Cardiac muscle cell (in vitro differentiated cells and primary cell): ENCODE results near the gene CYTH4. TPM values are rescaled to one million over a fixed set of nuclear protein-coding genes. Genes with fewer than 3 reads are reported as not detected.

Experiments
- DNase-seq, 2 donors: peaks; one replicate each; pipeline versions ENCODE4 v3.0.0 to v3.0.0-alpha.2; 2010 to 2017; ENCODE audit warnings: low read depth in 1 of 2, low spot score in 1 of 2
- H3K27ac ChIP-seq: fragments of 200-600 bp; sonication (generic); 2 replicates; pipeline ENCODE4 v1.5.1; 2016
- H3K27me3 ChIP-seq: fragments of 200-600 bp; sonication (generic); 2 replicates; pipeline ENCODE4 v1.6.0; 2016; ENCODE audit warnings: control low read depth
- H3K36me3 ChIP-seq: fragments of 200-600 bp; sonication (generic); 2 replicates; pipeline ENCODE4 v1.5.1; 2016; ENCODE audit warnings: control low read depth
- H3K4me1 ChIP-seq: fragments of 200-600 bp; sonication (generic); 2 replicates; pipeline ENCODE4 v1.8.1; 2017; ENCODE audit warnings: low read depth, mild to moderate bottlenecking, mixed run types
- H3K4me3 ChIP-seq: fragments of 200-600 bp; sonication (generic); 2 replicates; pipeline ENCODE4 v1.5.1; 2016; ENCODE audit warnings: mild to moderate bottlenecking
- H3K9me3 ChIP-seq: fragments of 200-600 bp; sonication (generic); 2 replicates; pipeline ENCODE4 v1.5.1; 2017; ENCODE audit warnings: low read depth, mild to moderate bottlenecking, control low read depth
- CTCF ChIP-seq: IDR thresholded peaks from 2 replicates; pipeline ENCODE4 v1.5.1; 2012; ENCODE audit warnings: low read depth, mild to moderate bottlenecking, low read length
- polyA plus RNA-seq: library from polyadenylated mRNA; unstranded; fragments of >200 nt; fragmentation: Nextera tagmentation; extraction: Ambion mirVana; gene quantifications from 2 replicates; pipeline ENCODE4 v1.2.1, GENCODE V29; 2016
- total RNA-seq: library from RNA; depleted of rRNA; stranded (reverse); fragments of >200 nt; gene quantifications from 2 replicates; pipeline ENCODE4 v1.2.3, GENCODE V29; 2016

The CYTH4 gene
- total and polyA plus RNA-seq, 2 experiments from 2014 or later: not detected

- no peaks in the 10 kb centered on the region for H3K27me3 ChIP-seq
- DNase-seq: peak in 1 of 2 donors; percentile 39
- TF ChIP-seq CTCF: no peak
Observed at GRCh38 chr22:37284805-37285355, 2.6 kb downstream of the CYTH4 start.

GRCh38 chr22:37285937-37286336 lies 3.6 kb downstream of the CYTH4 start:
- no peaks in the 10 kb centered on the region for H3K9me3 ChIP-seq
- no peak for DNase-seq
- H3K36me3 ChIP-seq: no peaks in the 10 kb centered on the region
- H3K27ac ChIP-seq: no peak overlapping the region
- peaks cover 14% of the 10 kb centered on the region for H3K4me1 ChIP-seq
- H3K27me3 ChIP-seq: no peaks in the 10 kb centered on the region
- no peak overlapping the region for H3K4me3 ChIP-seq
- TF ChIP-seq CTCF: no peak

More at GRCh38 chr22:37284805-37285355, 2.6 kb downstream of the CYTH4 start:
- Histone ChIP-seq H3K36me3 (no peaks in the 10 kb centered on the region), H3K4me3 (no peak overlapping the region), H3K4me1 (peaks cover 14% of the 10 kb centered on the region), H3K9me3 (no peaks in the 10 kb centered on the region), H3K27ac (peak overlapping the region; percentile 34)

GRCh38 chr22:37287550-37287951 lies 5.2 kb downstream of the CYTH4 start:
- H3K27me3 ChIP-seq: no peaks in the 10 kb centered on the region
- peaks cover 14% of the 10 kb centered on the region for H3K4me1 ChIP-seq
- H3K4me3 ChIP-seq: no peak overlapping the region
- H3K27ac ChIP-seq: no peak overlapping the region
- TF ChIP-seq CTCF: no peak
- H3K36me3 ChIP-seq: no peaks in the 10 kb centered on the region
- DNase-seq: no peak
- no peaks in the 10 kb centered on the region for H3K9me3 ChIP-seq

- DNase-seq: no peak
- peaks cover 14% of the 10 kb centered on the region for H3K4me1 ChIP-seq
- H3K9me3 ChIP-seq: no peaks in the 10 kb centered on the region
- H3K27me3 ChIP-seq: no peaks in the 10 kb centered on the region
- H3K27ac ChIP-seq: no peak overlapping the region
- no peak for TF ChIP-seq CTCF
- H3K4me3 ChIP-seq: no peak overlapping the region
- H3K36me3 ChIP-seq: no peaks in the 10 kb centered on the region
Observed at GRCh38 chr22:37288521-37288920, 6.2 kb downstream of the CYTH4 start.

- no peaks in the 10 kb centered on the region for H3K36me3 ChIP-seq
- H3K4me1 ChIP-seq: peaks cover 7% of the 10 kb centered on the region
- H3K27me3 ChIP-seq: no peaks in the 10 kb centered on the region
- no peak overlapping the region for H3K4me3 ChIP-seq
- H3K9me3 ChIP-seq: no peaks in the 10 kb centered on the region
- no peak overlapping the region for H3K27ac ChIP-seq
- no peak for TF ChIP-seq CTCF
- DNase-seq: no peak
Observed at GRCh38 chr22:37289156-37289735, 6.9 kb downstream of the CYTH4 start.
